Sciatic nerve (tissue), 2 donors: ENCODE results near the gene PEX7. TPM values are rescaled to one million over a fixed set of nuclear protein-coding genes. Genes with fewer than 3 reads are reported as not detected.
"Not testable (repeated sequence)": the region's sequence is repeated elsewhere in the genome, so short reads cannot be mapped to it uniquely, and the experiment has no call there.

Experiments used
- ATAC-seq: fragments of 200-7000 bp; cut with Tn5 transposase; one replicate; pipeline ENCODE4 v1.9.1; 2020; ENCODE audit warnings: mild to moderate bottlenecking, moderate library complexity
- DNase-seq: peaks from one replicate; pipeline ENCODE4 v3.0.0-alpha.2; 2020; ENCODE audit warnings: low spot score
- intact Hi-C: fragments of 100-400 bp; cut with DNase I; formaldehyde crosslinking; loops from one replicate; pipeline ENCODE4 v1.14.2; 2022
- total RNA-seq: library from RNA; stranded (reverse); fragmentation: NEBNext Ultra II Directional; extraction: Animal tissue kit (Norgen Biotek cat#: 25700); gene quantifications from one replicate; pipeline ENCODE4 v1.2.1, GENCODE V29; 2021
- donor health status: DM: no; HTN: no; CAD: no.
- donor health status: DM: no; HTN: no; CAD: no.

PEX7 gene
- total RNA-seq, 1 donor from 2014 or later = 5.6 TPM

DNA sequence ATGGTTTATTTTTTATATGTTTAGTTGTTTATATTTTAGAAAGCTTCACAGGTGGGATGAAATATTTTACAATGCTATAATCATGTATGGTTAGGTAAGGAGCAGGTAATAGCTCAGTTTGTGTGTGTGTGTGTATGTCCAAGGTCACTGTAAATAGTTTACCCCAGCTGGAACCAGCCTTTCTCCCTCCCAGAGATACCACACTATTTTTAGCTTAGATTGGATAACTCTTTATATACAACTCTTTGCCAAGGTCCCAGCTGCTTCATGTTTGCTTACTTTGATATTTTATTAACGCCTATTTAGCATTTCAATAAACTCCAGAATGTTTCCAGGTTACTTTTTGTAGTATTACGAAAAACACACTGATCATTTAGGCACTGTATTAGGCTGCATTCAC is 1.8 kb upstream of the PEX7 start:
- DNase-seq = no peak
- ATAC-seq = no peak
- intact Hi-C loops = no loop called here

DNA sequence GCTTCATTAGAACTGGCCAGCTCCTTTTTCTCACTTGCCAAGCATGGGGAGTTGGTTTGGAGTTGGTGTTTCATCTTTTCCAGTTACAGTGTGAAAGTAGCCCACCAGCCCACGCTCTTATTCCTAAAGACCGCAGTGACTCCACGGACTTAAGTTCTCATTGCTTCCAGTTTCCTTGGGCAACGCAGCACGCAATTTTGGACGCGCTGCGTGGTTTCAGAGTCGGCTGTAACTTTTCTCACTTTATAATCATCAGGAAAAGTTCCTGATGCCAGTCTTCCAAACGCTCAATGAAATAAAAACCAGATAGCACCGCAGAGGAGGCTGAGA is 381 bp upstream of the PEX7 start:
- DNase-seq (no peak), ATAC-seq (peak; percentile 16)
- intact Hi-C loops = no loop called here

DNA sequence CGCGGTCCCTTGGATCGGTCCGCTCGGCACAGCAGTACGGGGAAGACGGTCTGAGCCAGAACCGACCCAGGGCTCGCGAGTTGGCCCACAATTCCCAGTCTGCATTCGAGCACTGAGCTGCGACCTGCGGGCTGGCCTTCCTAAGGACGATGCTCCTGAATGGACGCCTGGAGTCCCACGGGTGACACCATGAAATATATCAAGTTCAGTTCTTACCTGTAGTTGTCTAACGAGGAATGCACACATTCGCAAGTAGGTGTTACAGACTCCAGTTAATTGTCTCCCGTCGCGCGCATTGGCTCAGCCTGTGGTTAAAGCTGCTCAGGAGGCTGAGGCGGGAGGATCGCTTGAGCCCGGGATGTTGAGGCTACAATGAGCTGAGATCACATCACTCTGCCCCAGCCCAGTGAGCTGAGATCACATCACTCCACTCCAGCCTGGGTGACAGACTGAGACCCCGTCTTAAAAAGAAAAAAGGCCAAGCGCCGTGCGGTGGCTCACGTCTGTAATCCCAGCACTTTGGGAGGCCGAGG is 802 bp downstream of the PEX7 start:
- ATAC-seq (no peak), DNase-seq (peak; percentile 62)
- intact Hi-C loops = no loop called here

DNA sequence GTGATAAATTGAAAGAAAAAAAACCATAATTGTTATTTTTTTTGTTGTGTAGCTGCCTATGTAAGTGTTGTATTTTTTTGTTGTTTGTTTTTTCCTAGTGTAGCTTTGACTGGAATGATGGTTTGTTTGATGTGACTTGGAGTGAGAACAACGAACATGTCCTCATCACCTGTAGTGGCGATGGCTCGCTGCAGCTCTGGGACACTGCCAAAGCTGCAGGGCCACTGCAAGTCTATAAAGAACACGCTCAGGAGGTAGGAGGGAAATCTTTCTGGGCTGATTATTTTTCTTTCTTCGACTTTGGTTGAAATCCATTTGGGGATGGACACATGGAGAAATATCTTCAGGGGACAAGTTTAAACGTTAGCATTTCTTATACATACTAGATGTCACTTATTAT is 3.8 kb downstream of the PEX7 start:
- ATAC-seq (no peak), DNase-seq (no peak)
- intact Hi-C loops = no loop called here

DNA sequence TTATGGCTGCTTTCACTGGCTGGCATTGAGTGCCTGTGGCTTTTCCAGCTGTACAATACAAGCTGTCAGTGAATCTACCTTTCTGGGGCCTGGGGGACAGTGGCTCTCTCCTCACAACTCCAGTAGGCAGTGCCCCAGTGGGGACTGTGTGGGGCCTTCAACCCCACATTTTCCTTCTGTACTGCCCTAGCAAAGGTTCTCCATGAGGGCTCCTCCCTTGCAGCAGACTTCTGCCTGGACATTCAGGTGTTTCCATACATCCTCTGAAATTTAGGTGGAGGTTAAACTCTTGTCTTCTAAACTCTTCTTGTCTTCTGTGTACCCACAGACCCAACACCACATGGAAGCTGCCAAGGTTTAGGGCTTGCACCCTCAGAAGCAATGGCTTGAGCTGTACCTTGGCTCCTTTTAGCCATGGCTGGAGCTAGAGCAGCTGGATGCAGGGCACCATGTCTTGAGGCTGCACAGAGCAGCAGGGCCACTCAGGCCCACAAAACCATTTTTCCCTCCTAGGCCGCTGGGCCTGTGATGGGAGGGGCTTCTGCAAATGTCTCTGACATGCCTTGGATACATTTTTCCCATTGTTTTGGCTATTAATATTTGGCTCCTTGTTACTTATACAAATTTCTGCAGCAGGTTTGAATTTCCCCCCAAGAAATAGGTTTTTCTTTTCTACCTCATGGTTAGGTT is 9.6 kb downstream of the PEX7 start:
- ATAC-seq (no peak), DNase-seq (no peak)
- intact Hi-C loops = no loop called here

DNA sequence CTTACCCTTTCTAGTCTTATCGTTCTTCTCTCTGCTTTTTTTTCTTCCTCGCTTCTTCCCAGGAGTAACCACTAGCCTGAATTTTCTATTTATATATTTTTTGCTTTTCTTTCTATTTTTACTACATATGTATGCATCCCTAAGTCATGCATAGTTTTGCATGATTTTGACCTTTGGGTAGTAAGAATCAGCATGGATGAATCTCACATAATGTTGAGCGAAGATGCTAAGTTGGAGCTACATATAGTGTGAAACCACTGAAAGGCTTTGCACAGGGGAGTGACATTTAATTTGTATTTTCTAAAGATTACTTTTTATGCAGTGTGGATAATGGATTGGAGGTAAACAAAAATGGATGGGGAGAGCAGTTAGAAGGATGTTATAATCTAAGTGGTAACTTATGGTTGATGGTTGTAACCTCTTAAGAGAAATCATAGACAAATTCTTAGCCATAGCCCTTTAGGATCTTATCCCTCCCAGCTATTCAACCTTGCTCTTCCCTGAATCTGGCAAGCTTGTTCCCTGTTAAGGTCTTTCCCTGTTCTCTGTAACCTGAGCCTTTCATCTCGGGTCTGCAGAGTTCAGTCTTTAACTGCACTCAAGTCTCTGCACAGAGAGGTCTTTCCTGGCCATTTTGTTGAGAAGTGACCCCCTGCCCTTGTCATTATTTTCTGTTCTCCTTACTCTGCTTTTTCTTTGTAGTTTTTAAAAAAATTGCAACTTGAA is 18.0 kb downstream of the PEX7 start:
- no peak for DNase-seq
- no peak for ATAC-seq
- intact Hi-C loops = no loop called here

DNA sequence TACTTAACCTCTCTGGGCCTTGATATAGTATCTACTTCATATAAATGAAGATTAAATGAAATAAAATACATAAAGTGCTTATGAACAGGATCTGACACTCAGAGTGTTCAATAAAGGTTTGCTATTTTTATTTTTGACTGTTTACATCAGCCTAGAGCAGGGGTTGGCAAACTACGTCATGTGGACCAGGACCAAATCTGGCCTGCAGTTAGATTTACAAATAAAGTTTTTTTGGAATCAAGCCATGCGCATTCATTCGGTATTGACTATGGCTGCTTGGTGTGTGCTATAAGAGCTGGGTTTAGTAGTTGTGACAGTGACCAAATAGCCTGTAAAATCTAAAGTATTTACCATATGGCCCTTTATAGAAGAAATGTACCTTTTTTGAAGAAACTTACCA is 20.8 kb downstream of the PEX7 start:
- ATAC-seq (no peak), DNase-seq (no peak)
- intact Hi-C loops = no loop called here

DNA sequence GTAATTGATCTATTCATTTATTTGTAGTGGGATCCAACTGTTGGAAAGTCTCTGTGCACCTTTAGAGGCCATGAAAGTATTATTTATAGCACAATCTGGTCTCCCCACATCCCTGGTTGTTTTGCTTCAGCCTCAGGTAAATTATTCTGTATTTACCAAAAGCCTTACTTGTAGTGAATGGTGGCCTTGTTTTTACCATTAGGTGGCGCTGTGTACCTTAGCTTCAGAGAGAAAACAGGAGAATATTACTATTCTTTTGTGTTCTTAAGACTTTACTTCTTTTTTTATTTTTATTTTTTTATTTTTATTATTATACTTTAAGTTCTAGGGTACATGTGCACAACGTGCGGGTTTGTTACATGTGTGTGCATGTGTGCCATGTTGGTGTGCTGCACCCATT is 23.7 kb downstream of the PEX7 start:
- ATAC-seq (no peak), DNase-seq (no peak)
- intact Hi-C loops = no loop called here

DNA sequence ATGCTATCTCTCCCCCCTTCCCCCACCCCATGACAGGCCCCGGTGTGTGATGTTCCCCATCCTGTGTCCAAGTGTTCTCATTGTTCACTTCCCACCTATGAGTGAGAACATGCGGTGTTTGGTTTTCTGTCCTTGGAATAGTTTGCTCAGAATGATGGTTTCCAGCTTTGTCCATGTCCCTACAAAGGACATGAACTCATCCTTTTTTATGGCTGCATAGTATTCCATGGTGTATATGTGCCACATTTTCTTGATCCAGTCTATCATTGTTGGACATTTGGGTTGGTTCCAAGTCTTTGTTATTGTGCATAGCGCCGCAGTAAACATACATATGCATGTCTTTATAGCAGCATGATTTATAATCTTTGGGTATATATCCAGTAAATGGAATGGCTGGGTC is 24.1 kb downstream of the PEX7 start:
- intact Hi-C loops, ATAC-seq, DNase-seq: not testable (repeated sequence)

DNA sequence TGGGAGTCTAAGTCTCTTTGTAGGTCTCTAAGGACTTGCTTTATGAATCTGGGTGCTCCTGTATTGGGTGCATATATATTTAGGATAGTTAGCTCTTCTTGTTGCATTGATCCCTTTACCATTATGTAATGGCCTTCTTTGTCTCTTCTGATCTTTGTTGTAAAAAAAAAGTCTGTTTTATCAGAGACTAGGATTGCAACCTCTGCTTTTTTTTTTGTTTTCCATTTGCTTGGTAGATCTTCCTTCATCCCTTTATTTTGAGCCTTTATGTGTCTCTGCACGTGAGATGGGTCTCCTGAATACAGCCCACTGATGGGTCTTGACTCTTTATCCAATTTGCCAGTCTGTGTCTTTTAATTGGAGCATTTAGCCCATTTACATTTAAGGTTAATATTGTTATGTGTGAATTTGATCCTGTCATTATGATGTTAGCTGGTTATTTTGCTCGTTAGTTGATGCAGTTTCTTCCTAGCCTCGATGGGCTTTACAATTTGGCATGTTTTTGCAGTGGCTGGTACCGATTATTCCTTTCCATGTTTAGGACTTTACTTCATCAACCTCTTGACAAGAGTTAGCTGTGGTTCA is 27.7 kb downstream of the PEX7 start:
- intact Hi-C loops, DNase-seq, ATAC-seq: not testable (repeated sequence)

DNA sequence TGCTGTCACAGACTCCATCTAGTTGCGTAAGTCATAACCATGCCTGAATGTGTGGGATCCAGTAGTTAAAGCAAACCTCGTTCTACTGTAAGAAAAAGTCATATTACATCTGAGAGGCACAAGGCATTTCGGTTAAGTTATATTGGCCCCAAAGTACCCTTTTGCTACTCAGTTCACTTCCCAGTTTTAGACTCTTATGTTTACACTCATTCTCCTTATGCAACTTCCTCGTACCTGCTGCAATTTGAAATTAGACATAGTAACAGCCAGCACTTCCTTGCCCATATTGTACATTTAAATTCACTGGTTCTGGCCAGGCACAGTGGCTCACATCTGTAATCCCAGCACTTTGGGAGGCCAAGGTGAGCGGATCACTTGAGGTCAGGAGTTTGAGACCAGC is 37.0 kb downstream of the PEX7 start:
- no peak for DNase-seq
- ATAC-seq = no peak

DNA sequence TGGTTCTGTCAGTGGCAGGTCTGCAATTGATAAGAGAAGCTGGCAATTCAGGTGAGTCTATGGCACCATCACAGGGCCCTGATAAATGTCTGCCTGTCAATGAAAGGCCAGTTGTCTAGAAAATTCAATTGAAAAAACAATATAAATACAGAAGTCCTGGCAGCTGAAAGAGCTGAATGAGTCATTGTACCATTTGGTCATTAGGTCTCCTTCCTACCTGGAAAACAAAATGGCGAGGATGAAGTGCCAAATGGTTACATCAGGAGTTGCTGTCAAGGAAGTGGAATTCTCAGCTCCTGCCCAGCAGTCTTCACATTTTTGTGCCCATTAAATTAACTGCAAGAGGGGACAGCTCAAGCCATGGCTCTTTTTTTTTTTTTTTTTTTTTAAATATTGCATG is 37.7 kb downstream of the PEX7 start:
- ATAC-seq = no peak
- DNase-seq = no peak
- intact Hi-C loops = no loop called here

More for the DNA sequence above, 37.0 kb downstream of the PEX7 start:
- intact Hi-C loops = no loop called here

DNA sequence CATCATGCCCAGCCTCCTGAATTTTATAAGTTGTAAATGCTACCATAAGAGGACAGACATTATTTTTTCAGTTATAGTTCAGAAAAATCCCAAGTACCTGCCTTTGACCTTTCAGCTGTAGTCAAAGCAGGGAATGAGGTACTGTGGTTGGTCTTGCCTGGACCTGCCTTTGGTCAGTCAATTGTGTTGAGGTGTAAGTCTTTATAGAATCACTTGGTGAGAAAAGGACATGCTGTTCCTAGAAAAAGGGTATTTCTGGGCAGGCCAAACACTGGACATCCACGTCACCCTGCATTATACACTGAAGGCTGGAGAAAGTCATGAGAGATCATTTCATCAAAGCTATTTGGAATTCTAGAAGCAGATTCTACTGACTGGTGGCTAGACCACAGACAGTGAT is 40.3 kb downstream of the PEX7 start:
- no peak for DNase-seq
- intact Hi-C loops = no loop called here
- ATAC-seq = no peak

DNA sequence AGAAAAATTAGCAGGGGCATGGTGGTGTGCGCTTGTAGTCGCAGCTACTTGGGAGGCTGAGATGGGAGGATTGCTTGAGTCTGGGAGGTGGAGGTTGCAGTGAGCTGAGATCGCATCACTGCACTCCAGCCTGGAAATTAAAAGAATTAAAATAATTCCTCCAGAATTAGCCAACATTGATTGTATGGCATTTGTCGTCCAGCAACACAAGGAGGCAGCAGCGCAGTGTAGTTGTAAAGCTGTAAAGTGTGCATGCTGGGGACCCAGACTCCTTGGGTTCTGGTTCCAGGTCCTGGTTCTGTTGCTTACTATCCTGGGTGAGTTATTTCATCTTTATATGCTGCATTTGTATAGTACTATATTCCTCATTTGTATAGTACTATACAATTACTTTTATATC is 41.4 kb downstream of the PEX7 start:
- intact Hi-C loops = no loop called here
- ATAC-seq = no peak

DNA sequence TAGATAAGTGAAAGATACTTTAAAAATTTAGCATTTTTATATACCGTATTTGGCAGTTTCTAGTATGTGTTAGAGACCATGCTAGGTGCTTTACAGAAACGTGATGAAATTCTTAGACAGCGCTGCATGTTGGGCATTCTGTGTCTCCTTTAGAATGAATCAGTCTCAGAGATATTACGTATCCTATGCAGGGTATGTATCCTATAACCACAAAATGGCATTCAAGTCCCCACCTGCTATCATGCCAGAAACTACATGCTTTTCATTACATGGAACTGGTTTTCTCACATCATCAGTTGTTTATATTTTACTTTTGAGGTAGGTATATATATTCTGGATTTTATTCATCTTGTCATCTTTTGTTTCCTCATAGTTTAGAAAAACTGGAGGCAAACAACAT is 42.3 kb downstream of the PEX7 start:
- ATAC-seq (no peak), DNase-seq (no peak)
- intact Hi-C loops = no loop called here

More for the DNA sequence above, 41.4 kb downstream of the PEX7 start:
- DNase-seq = no peak

DNA sequence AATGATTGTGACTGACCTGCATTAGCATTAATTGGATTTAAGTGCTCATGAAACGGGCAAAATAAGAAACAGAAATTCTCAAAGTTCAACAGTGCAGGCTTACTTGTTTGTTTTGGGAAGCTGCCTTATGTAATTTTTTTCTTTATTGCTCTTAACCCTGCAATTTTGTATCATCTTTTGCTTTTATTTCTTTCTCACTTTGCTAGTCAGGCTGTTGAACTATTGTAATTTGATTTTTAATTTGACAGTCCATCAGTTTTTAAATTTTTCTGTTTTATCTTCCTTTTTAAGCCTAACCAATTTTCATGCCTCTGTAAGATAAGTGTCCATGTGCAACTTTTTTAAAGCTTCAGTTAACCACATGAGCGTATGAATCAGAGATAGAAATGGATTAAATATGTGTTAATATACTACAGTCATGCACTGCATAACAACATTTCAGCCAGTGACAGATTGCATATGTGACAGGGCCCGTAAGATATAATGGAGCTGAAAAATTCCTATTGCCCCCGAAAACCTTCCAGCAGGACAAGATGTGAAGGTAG is 44.6 kb downstream of the PEX7 start:
- DNase-seq (no peak), ATAC-seq (no peak)
- intact Hi-C loops = no loop called here

DNA sequence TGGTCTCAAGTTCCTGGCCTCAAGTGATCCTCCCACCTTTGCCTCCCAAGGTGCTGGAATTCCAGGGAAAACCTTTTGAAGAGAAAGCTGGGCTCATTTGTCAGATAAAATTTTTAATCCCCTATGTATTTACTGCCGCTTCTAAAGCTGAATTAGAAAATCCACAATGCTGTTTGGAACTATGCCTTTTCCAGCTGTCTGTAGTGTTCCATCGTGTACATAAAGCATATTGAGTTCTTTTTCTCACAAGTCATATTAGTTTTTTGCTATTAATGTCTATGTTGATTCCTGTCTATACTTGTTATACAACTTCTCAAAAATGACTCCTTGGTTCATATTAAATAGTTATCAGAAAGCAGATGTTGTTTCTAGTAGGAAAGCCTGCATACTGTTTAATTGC is 47.1 kb downstream of the PEX7 start:
- intact Hi-C loops = no loop called here
- ATAC-seq (no peak), DNase-seq (no peak)

DNA sequence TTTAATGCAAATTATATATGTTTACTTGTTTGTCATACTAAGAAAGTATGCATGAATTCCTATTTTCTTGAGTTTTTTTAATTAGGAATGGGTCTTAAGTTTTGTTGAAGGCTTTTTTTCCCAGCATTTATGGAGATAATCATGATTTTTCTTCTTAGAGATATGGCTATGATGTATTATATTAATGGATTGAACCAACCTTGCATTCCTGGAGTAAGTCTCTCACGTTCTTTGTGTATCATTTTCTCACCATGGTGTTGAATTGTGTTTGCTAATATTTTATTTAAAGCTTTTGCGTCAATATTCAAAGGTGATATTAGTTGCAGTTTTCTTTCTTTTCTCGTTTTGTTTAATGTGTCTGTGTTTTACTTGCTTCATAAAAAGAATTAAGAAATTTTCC is 51.4 kb downstream of the PEX7 start:
- DNase-seq (no peak), ATAC-seq (no peak)
- intact Hi-C loops = no loop called here

DNA sequence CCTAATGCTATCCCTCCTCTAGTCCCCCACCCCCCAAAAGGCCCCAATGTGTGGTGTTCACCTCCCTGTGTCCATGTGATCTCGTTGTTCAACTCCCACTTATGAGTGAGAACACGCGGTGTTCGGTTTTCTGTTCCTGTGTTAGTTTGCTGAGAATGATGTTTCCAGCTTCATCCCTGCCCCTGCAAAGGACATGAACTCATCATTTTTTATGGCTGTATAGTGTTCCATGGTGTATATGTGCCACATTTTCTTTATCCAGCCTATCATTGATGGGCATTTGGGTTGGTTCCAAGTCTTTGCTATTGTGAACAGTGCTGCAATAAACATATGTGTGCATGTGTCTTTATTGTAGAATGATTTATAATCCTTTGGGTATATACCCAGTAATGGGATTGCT is 54.1 kb downstream of the PEX7 start:
- intact Hi-C loops, ATAC-seq, DNase-seq: not testable (repeated sequence)
